Loucy (cell line): ENCODE results near the gene RGS6.

Experiments used
- H2AFZ ChIP-seq: fragments of 200-600 bp; sonication (generic); 2 replicates; pipeline ENCODE4 v1.6.0; 2016; ENCODE audit warnings: antibody characterized with exemption, mild to moderate bottlenecking, low read length, moderate library complexity
- H3F3A ChIP-seq: fragments of 200-600 bp; 2 replicates; pipeline ENCODE4 v1.6.0; 2016; ENCODE audit warnings: antibody characterized with exemption, low read depth, mild to moderate bottlenecking
- H3K27me3 ChIP-seq: fragments of 200-600 bp; sonication (generic); 2 replicates; pipeline ENCODE4 v1.6.1; 2014; ENCODE audit warnings: low read length, mild to moderate bottlenecking; ENCODE audit not compliant: insufficient read depth, poor library complexity, severe bottlenecking
- H3K36me3 ChIP-seq: fragments of 200-600 bp; sonication (generic); 2 replicates; pipeline ENCODE4 v1.6.1; 2016; ENCODE audit warnings: low read length; ENCODE audit not compliant: insufficient read depth
- H3K4me1 ChIP-seq: fragments of 200-600 bp; sonication (generic); 2 replicates; pipeline ENCODE4 v1.5.1; 2014; ENCODE audit warnings: low read length, mild to moderate bottlenecking; ENCODE audit not compliant: insufficient read depth, poor library complexity, severe bottlenecking
- H3K4me2 ChIP-seq: fragments of 200-600 bp; sonication (generic); 2 replicates; pipeline ENCODE4 v1.6.0; 2014; ENCODE audit warnings: antibody characterized with exemption, low read length, low read depth, mild to moderate bottlenecking; ENCODE audit not compliant: poor library complexity, severe bottlenecking
- H3K4me3 ChIP-seq: fragments of 200-600 bp; sonication (generic); 2 replicates; pipeline ENCODE4 v1.5.1; 2014; ENCODE audit warnings: low read length, mild to moderate bottlenecking, mixed read lengths; ENCODE audit not compliant: poor library complexity, severe bottlenecking
- H3K79me2 ChIP-seq: fragments of 200-600 bp; sonication (generic); 2 replicates; pipeline ENCODE4 v1.6.1; 2014; ENCODE audit warnings: low read length; ENCODE audit not compliant: insufficient read depth
- H3K9ac ChIP-seq: fragments of 200-600 bp; sonication (generic); 2 replicates; pipeline ENCODE4 v1.6.0; 2014; ENCODE audit warnings: mild to moderate bottlenecking, low read depth, low read length, moderate library complexity; ENCODE audit not compliant: poor library complexity, severe bottlenecking
- H3K9me2 ChIP-seq: fragments of 200-600 bp; sonication (generic); replicated peaks from 2 replicates; pipeline ENCODE4 v1.6.1; 2016; ENCODE audit warnings: low read depth, low read length, mixed read lengths
- H3K9me3 ChIP-seq: fragments of 200-600 bp; sonication (generic); 2 replicates; pipeline ENCODE4 v1.6.1; 2014; ENCODE audit warnings: mild to moderate bottlenecking, antibody characterized with exemption, low read length, low read depth; ENCODE audit not compliant: insufficient read depth
- H4K20me1 ChIP-seq: fragments of 200-600 bp; sonication (generic); 2 replicates; pipeline ENCODE4 v1.6.0; 2014; ENCODE audit warnings: antibody characterized with exemption, low read length, mild to moderate bottlenecking; ENCODE audit not compliant: insufficient read depth, poor library complexity, severe bottlenecking
- EZH2phosphoT487 ChIP-seq: fragments of 200-600 bp; IDR thresholded peaks from 2 replicates; pipeline ENCODE4 v1.6.1; 2018; ENCODE audit warnings: antibody characterized with exemption, mild to moderate bottlenecking, moderate library complexity, borderline replicate concordance
- TF ChIP-seq, protein P1 (sequence below): fragments of 200-600 bp; sonication (generic); conservative IDR thresholded peaks from 2 replicates; pipeline ENCODE4 v1.5.1; 2014; ENCODE audit warnings: mild to moderate bottlenecking, antibody characterized with exemption, low read length

Gene RGS6

GRCh38 chr14:72582582-72582981 is 650.4 kb downstream of the RGS6 start:
- no peaks in the 10 kb centered on the region for H3K9me3 ChIP-seq
- H3K36me3 ChIP-seq: no peaks in the 10 kb centered on the region
- H3K4me3 ChIP-seq: no peak overlapping the region
- peaks cover 45% of the 10 kb centered on the region for H3K4me1 ChIP-seq
- no peaks in the 10 kb centered on the region for H3K27me3 ChIP-seq
- H3K79me2 ChIP-seq: no peaks in the 10 kb centered on the region
- no peaks in the 10 kb centered on the region for H4K20me1 ChIP-seq
- no peak overlapping the region for H3K9ac ChIP-seq
- no peaks in the 10 kb centered on the region for H3K9me2 ChIP-seq
- H3K4me2 ChIP-seq: no peak overlapping the region
- H2AFZ ChIP-seq: no peak overlapping the region
- H3F3A ChIP-seq: no peaks in the 10 kb centered on the region
- TF ChIP-seq, protein P1, sequence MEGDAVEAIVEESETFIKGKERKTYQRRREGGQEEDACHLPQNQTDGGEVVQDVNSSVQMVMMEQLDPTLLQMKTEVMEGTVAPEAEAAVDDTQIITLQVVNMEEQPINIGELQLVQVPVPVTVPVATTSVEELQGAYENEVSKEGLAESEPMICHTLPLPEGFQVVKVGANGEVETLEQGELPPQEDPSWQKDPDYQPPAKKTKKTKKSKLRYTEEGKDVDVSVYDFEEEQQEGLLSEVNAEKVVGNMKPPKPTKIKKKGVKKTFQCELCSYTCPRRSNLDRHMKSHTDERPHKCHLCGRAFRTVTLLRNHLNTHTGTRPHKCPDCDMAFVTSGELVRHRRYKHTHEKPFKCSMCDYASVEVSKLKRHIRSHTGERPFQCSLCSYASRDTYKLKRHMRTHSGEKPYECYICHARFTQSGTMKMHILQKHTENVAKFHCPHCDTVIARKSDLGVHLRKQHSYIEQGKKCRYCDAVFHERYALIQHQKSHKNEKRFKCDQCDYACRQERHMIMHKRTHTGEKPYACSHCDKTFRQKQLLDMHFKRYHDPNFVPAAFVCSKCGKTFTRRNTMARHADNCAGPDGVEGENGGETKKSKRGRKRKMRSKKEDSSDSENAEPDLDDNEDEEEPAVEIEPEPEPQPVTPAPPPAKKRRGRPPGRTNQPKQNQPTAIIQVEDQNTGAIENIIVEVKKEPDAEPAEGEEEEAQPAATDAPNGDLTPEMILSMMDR: no peak
- no peak for TF ChIP-seq EZH2phosphoT487

DNA sequence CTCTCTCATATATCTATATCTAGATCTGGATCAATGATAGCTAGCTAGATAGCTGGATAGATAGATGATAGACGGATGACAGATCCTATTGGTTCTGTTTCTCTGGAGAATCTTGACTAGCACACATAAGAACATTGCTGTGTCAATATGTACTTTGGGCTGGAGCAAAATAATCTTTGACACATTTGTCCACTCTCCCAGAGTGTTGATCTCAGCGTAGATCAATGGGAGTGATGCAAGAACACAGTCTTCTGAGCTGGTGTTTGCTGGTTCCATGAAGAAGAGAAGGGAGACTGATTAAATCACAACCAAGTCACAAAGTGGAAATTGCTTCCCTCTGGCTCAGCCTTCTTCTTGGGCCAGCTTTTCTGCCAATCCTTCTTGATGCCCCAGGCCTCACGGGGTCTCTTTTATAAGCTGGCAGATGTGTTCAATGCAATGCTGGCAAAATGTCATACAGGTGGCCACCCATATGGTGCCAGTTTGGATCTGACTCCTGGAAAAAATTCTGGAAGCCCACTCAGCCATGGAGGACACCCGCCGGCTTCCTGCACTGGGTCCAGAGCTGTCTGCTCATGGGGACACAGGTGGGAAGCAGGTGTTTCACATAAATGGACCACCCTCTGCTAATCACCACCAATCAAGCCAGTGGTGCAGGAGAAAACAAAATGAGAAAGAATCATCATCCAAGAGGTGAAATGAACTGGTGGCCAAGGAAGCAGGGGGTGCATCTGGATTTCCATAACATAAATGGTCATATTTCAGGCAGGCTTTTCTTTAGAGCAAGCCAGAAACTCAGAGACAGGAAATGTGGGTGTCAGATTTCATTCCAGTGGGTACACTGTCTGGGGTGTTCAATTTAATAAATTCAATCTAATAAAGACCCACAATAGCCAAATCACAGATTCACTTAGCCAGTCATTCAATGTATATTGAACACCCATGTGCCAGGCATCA is 651.4 kb downstream of the RGS6 start:
- H3F3A ChIP-seq: no peaks in the 10 kb centered on the region
- H3K27me3 ChIP-seq: no peaks in the 10 kb centered on the region
- H3K9me3 ChIP-seq: no peaks in the 10 kb centered on the region
- no peaks in the 10 kb centered on the region for H4K20me1 ChIP-seq
- peaks cover 50% of the 10 kb centered on the region for H3K4me1 ChIP-seq
- H3K9me2 ChIP-seq: no peaks in the 10 kb centered on the region
- H2AFZ ChIP-seq: no peak overlapping the region
- peak overlapping the region; percentile 30 for H3K9ac ChIP-seq
- H3K4me2 ChIP-seq: peak overlapping the region; percentile 46
- no peaks in the 10 kb centered on the region for H3K79me2 ChIP-seq
- no peak for TF ChIP-seq EZH2phosphoT487
- TF ChIP-seq, protein P1: no peak
- peak overlapping the region; percentile 3 for H3K4me3 ChIP-seq
- no peaks in the 10 kb centered on the region for H3K36me3 ChIP-seq

DNA sequence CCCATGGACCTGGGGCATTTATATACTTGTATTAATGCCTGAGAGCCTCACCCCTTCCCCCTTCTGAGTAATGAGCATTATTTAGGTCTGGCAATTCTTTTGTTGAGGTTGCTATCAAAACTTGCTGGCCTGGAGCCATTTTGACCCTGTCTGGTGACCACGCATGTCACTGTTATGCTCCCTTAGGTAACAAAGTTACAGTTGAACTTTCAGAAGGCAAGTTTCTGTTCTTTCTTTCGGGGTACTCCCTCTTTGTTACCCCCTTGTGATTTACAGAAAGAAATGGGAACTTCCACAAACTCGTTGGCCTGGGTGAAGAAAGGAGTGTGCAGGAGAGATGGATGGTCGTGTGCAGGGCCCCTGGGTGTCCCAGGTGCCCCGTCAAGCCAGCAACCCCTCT is 656.3 kb downstream of the RGS6 start:
- peak overlapping the region; percentile 62 for H3K9ac ChIP-seq
- no peak overlapping the region for H3K4me3 ChIP-seq
- peaks cover 19% of the 10 kb centered on the region for H3F3A ChIP-seq
- H3K9me3 ChIP-seq: no peaks in the 10 kb centered on the region
- peak overlapping the region; percentile 66 for H3K4me2 ChIP-seq
- peaks cover 84% of the 10 kb centered on the region for H3K4me1 ChIP-seq
- H2AFZ ChIP-seq: no peak overlapping the region
- TF ChIP-seq, protein P1: no peak
- no peak for TF ChIP-seq EZH2phosphoT487
- H3K9me2 ChIP-seq: no peaks in the 10 kb centered on the region
- peaks cover 13% of the 10 kb centered on the region; the same call in 1 of the 2 replicates for H3K79me2 ChIP-seq
- H3K36me3 ChIP-seq: no peaks in the 10 kb centered on the region
- H3K27me3 ChIP-seq: no peaks in the 10 kb centered on the region
- no peaks in the 10 kb centered on the region for H4K20me1 ChIP-seq
